ENCODE results near the gene CTLA4. TPM values are rescaled to one million over a fixed set of nuclear protein-coding genes. Genes with fewer than 3 reads are reported as not detected.

CTLA4 gene
- total RNA-seq, 1 donor from 2014 or later = 1.4 TPM

GRCh38 chr2:203858176-203858575 lies 9.4 kb upstream of the CTLA4 start:
- peak; percentile 48 for ATAC-seq
- intact Hi-C loops (cut with DNase I) = no loop called here
- DNase-seq = no peak
- H3K9me3 ChIP-seq = no peaks in the 10 kb centered on the region
- no peaks in the 10 kb centered on the region for H3K36me3 ChIP-seq
- no peaks in the 10 kb centered on the region for H3K4me1 ChIP-seq
- H3K4me3 ChIP-seq = no peak overlapping the region
- H3K27me3 ChIP-seq = no peaks in the 10 kb centered on the region
- no peak overlapping the region for H3K27ac ChIP-seq
- TF ChIP-seq CTCF (IDR thresholded peaks at IDR 0.05) = no peak

- ATAC-seq (no peak), DNase-seq (no peak)
- Histone ChIP-seq H3K4me3 (no peak overlapping the region), H3K36me3 (no peaks in the 10 kb centered on the region), H3K9me3 (no peaks in the 10 kb centered on the region), H3K4me1 (no peaks in the 10 kb centered on the region), H3K27me3 (no peaks in the 10 kb centered on the region), H3K27ac (no peak overlapping the region)
- intact Hi-C loops (cut with DNase I) = no loop called here
- TF ChIP-seq CTCF (IDR thresholded peaks at IDR 0.05) = no peak
These were observed 8.4 kb upstream of the CTLA4 start for GRCh38 chr2:203859030-203859789.

- DNase-seq = no peak
- H3K4me3 ChIP-seq = no peak overlapping the region
- H3K36me3 ChIP-seq = no peaks in the 10 kb centered on the region
- no peak for TF ChIP-seq CTCF (IDR thresholded peaks at IDR 0.05)
- no peaks in the 10 kb centered on the region for H3K27me3 ChIP-seq
- H3K4me1 ChIP-seq = no peaks in the 10 kb centered on the region
- no peak for ATAC-seq
- no peak overlapping the region for H3K27ac ChIP-seq
- intact Hi-C loops (cut with DNase I) = no loop called here
- H3K9me3 ChIP-seq = no peaks in the 10 kb centered on the region
These were observed 6.4 kb upstream of the CTLA4 start for GRCh38 chr2:203861197-203861596.

- ATAC-seq (no peak), DNase-seq (no peak)
- Histone ChIP-seq H3K36me3 (no peaks in the 10 kb centered on the region), H3K4me1 (no peaks in the 10 kb centered on the region), H3K9me3 (no peaks in the 10 kb centered on the region), H3K27me3 (no peaks in the 10 kb centered on the region), H3K27ac (no peak overlapping the region), H3K4me3 (no peak overlapping the region)
- TF ChIP-seq CTCF (IDR thresholded peaks at IDR 0.05) = no peak
- intact Hi-C loops (cut with DNase I) = no loop called here
These were observed 6.0 kb upstream of the CTLA4 start for GRCh38 chr2:203861607-203862006.

GRCh38 chr2:203869223-203870042 lies 1.9 kb downstream of the CTLA4 start:
- no peak for DNase-seq

More at GRCh38 chr2:203869223-203870042, 1.9 kb downstream of the CTLA4 start:
- no peaks in the 10 kb centered on the region for H3K36me3 ChIP-seq
- no peak overlapping the region for H3K4me3 ChIP-seq
- no peaks in the 10 kb centered on the region for H3K4me1 ChIP-seq
- H3K9me3 ChIP-seq = no peaks in the 10 kb centered on the region
- ATAC-seq = peak; percentile 19
- TF ChIP-seq CTCF (IDR thresholded peaks at IDR 0.05) = no peak
- no peak overlapping the region for H3K27ac ChIP-seq
- no peaks in the 10 kb centered on the region for H3K27me3 ChIP-seq
- intact Hi-C loops (cut with DNase I) = no loop called here
